Tibial artery (tissue), 4 donors: ENCODE measurements around the gene MCAT.
A peak's percentile ranks its signal among the peaks of the same experiment; 100 is the strongest.

Experiments
- DNase-seq, 2 donors: peaks; one replicate each; pipeline ENCODE4 v3.0.0-alpha.2; 2019
- H3K27ac ChIP-seq, 2 donors: fragments of 200-600 bp; sonication (generic) in 1 of 2; 1 replicate in 1 of 2; 2 replicates in 1 of 2; pipeline ENCODE4 v1.5.1; 2018 to 2019; ENCODE audit warnings: mild to moderate bottlenecking in 1 of 2
- H3K27me3 ChIP-seq, 2 donors: fragments of 200-600 bp; sonication (generic) in 1 of 2; one replicate each; pipeline versions ENCODE4 v1.5.1 to v1.6.0; 2016 to 2019
- H3K36me3 ChIP-seq, 3 donors: fragments of 200-600 bp; sonication (generic) in 2 of 3; one replicate each; pipeline ENCODE4 v1.5.1; 2016 to 2019; ENCODE audit warnings: mild to moderate bottlenecking in 2 of 3
- H3K4me1 ChIP-seq, 4 donors: fragments of 200-600 bp; sonication (generic) in 2 of 4; 1 replicate in 3 of 4; 2 replicates in 1 of 4; pipeline ENCODE4 v1.5.1; 2016 to 2019
- H3K4me3 ChIP-seq, 2 donors: fragments of 200-600 bp; sonication (generic) in 1 of 2; 1 replicate in 1 of 2; 2 replicates in 1 of 2; pipeline ENCODE4 v1.5.1; 2018 to 2019; ENCODE audit warnings: mild to moderate bottlenecking in 2 of 2
- H3K9me3 ChIP-seq, 3 donors: fragments of 200-600 bp; sonication (generic) in 1 of 3; one replicate each; pipeline ENCODE4 v1.5.1; 2016 to 2019
- CTCF ChIP-seq, 2 experiments: fragments of 200-600 bp in 1 of 2; fragments of 450-650 bp in 1 of 2; IDR thresholded peaks; one replicate each; pipeline ENCODE4 v1.5.1; 2017 to 2019; ENCODE audit warnings: antibody characterized with exemption in 2 of 2, mild to moderate bottlenecking in 1 of 2, moderate library complexity in 1 of 2
- intact Hi-C: fragments of 100-400 bp; cut with DNase I; formaldehyde crosslinking; loops from one replicate; pipeline ENCODE4 v1.15.0; 2023; ENCODE audit warnings: low total_unique reads

The MCAT gene

GRCh38 chr22:43142880-43143562 lies at the start of gene MCAT:
MCAT (minus strand) TSS chr22:43143398; CDS start chr22:43143348, 50 bp downstream.
- TF ChIP-seq CTCF (IDR thresholded peaks at IDR 0.05) = no peak
- no peaks in the 10 kb centered on the region for H3K27me3 ChIP-seq
- H3K36me3 ChIP-seq = peaks cover 6 to 33% (median 28%) of the 10 kb centered on the region in 3 donors
- peaks cover 0 to 27% (median 16%) of the 10 kb centered on the region in 4 donors for H3K4me1 ChIP-seq
- peak within 1 kb of the TSS; percentile 54 to 61 for H3K27ac ChIP-seq
- no peaks in the 10 kb centered on the region for H3K9me3 ChIP-seq
- intact Hi-C loops = no loop called here
- DNase-seq = peak; percentile 80 to 90
- peak within 1 kb of the TSS; percentile 86 to 88 for H3K4me3 ChIP-seq

- DNase-seq = no peak
- no peak for TF ChIP-seq CTCF (IDR thresholded peaks at IDR 0.05)
- H3K4me3 ChIP-seq = no peak overlapping the region
- H3K9me3 ChIP-seq = no peaks in the 10 kb centered on the region
- H3K27ac ChIP-seq = no peak overlapping the region
- intact Hi-C loops = no loop called here
- H3K27me3 ChIP-seq = peaks cover 0 to 6% of the 10 kb centered on the region in 2 donors
- no peaks in the 10 kb centered on the region for H3K36me3 ChIP-seq
- peaks cover 0 to 2% (median 0%) of the 10 kb centered on the region in 4 donors for H3K4me1 ChIP-seq
Observed at GRCh38 chr22:43191831-43192230, 48.6 kb upstream of the MCAT start.

GRCh38 chr22:43188829-43189545 lies 45.8 kb upstream of the MCAT start:
- intact Hi-C loops = no loop called here

GRCh38 chr22:43187171-43188099 lies 44.2 kb upstream of the MCAT start:
- no peaks in the 10 kb centered on the region for H3K9me3 ChIP-seq
- peak; percentile 93 to 98 for DNase-seq
- H3K4me3 ChIP-seq = peak overlapping the region; percentile 72 to 83
- peaks cover 0 to 4% (median 4%) of the 10 kb centered on the region in 3 donors for H3K36me3 ChIP-seq
- H3K27me3 ChIP-seq = no peaks in the 10 kb centered on the region
- peak overlapping the region; percentile 77 to 87 for H3K27ac ChIP-seq
- H3K4me1 ChIP-seq = peaks cover 0 to 18% (median 16%) of the 10 kb centered on the region in 4 donors
- intact Hi-C loops = no loop called here
- TF ChIP-seq CTCF (IDR thresholded peaks at IDR 0.05) = peak; percentile 65 to 72

More at GRCh38 chr22:43188829-43189545, 45.8 kb upstream of the MCAT start:
- Histone ChIP-seq H3K27me3 (no peaks in the 10 kb centered on the region), H3K4me1 (peaks cover 0 to 18% (median 16%) of the 10 kb centered on the region in 4 donors), H3K27ac (no peak overlapping the region), H3K4me3 (no peak overlapping the region), H3K36me3 (no peaks in the 10 kb centered on the region), H3K9me3 (no peaks in the 10 kb centered on the region)
- no peak for TF ChIP-seq CTCF (IDR thresholded peaks at IDR 0.05)
- DNase-seq = no peak
